Common myeloid progenitor, CD34-positive (primary cell): ENCODE results near the gene KIAA1191.

Experiments used
- CTCF ChIA-PET: fragments of 350-600 bp; sonication (Branson Sonifier 250); formaldehyde crosslinking; loops from one replicate; lab custom pipeline; 2021; ENCODE audit warnings: antibody characterized with exemption; lab: Charles Lee
- POLR2A ChIA-PET: fragments of 350-600 bp; sonication (Branson Sonifier 250); formaldehyde crosslinking; loops from one replicate; lab custom pipeline; 2021; ENCODE audit warnings: antibody characterized with exemption; lab: Charles Lee
- DNase-seq, 3 donors: peaks; one replicate each; pipeline versions ENCODE4 v3.0.0 to v3.0.0-alpha.2; 2013
- H3K27ac ChIP-seq, 2 experiments: 1 replicate in 1 of 2; 2 replicates in 1 of 2; pipeline ENCODE4 v1.7.0; 2013; ENCODE audit warnings: inconsistent platforms in 2 of 2, low read length in 2 of 2, mild to moderate bottlenecking in 2 of 2, low read depth in 1 of 2, moderate library complexity in 1 of 2; ENCODE audit not compliant: severe bottlenecking in 2 of 2, insufficient read depth in 1 of 2, poor library complexity in 1 of 2
- H3K27me3 ChIP-seq, 5 experiments: replicated peaks in 2 of 5; 1 replicate in 3 of 5; 2 replicates in 2 of 5; pipeline versions ENCODE4 v1.6.1 to v1.7.0; 2013; ENCODE audit warnings: low read length in 4 of 5, mild to moderate bottlenecking in 2 of 5, moderate library complexity in 2 of 5, inconsistent platforms in 1 of 5; ENCODE audit not compliant: insufficient read depth in 5 of 5, control insufficient read depth in 4 of 5
- H3K36me3 ChIP-seq, 4 experiments: 1 replicate in 2 of 4; 2 replicates in 2 of 4; pipeline versions ENCODE4 v1.6.1 to v1.7.0; 2013; ENCODE audit warnings: low read length in 3 of 4, control low read depth in 1 of 4, mild to moderate bottlenecking in 1 of 4; ENCODE audit not compliant: control insufficient read depth in 4 of 4, insufficient read depth in 4 of 4
- H3K4me1 ChIP-seq, 4 experiments: 1 replicate in 3 of 4; 2 replicates in 1 of 4; pipeline versions ENCODE4 v1.6.1 to v1.7.1; 2013; ENCODE audit warnings: low read length in 3 of 4, mild to moderate bottlenecking in 3 of 4, control low read depth in 1 of 4, inconsistent platforms in 1 of 4, moderate library complexity in 1 of 4; ENCODE audit not compliant: control insufficient read depth in 4 of 4, insufficient read depth in 4 of 4; ENCODE audit errors: control extremely low read depth in 1 of 4
- H3K4me3 ChIP-seq, 7 experiments: 1 replicate in 4 of 7; 2 replicates in 3 of 7; pipeline versions ENCODE4 v1.5.1 to v1.7.0; 2013; ENCODE audit warnings: mild to moderate bottlenecking in 7 of 7, low read length in 6 of 7, moderate library complexity in 6 of 7, inconsistent platforms in 2 of 7, low read depth in 2 of 7, control low read depth in 1 of 7; ENCODE audit not compliant: insufficient read depth in 4 of 7, control insufficient read depth in 1 of 7; ENCODE audit errors: extremely low read depth in 1 of 7
- H3K9me3 ChIP-seq, 5 experiments: 1 replicate in 4 of 5; 2 replicates in 1 of 5; pipeline versions ENCODE4 v1.6.1 to v1.7.1; 2013; ENCODE audit warnings: low read length in 4 of 5, mild to moderate bottlenecking in 2 of 5, inconsistent platforms in 1 of 5, low read depth in 1 of 5, moderate library complexity in 1 of 5; ENCODE audit not compliant: control insufficient read depth in 4 of 5, insufficient read depth in 2 of 5; ENCODE audit errors: control extremely low read depth in 1 of 5
- WGBS: methylation state at CpG from one replicate; pipeline ENCODE4 v1.1.5; 2013; ENCODE audit not compliant: insufficient coverage; 5-methylcytosine and 5-hydroxymethylcytosine counted together

KIAA1191 gene

GRCh38 chr5:176341325-176342157 is 20.0 kb downstream of the KIAA1191 start:
- H3K27me3 ChIP-seq: no peaks in the 10 kb centered on the region
- H3K36me3 ChIP-seq: peaks cover 5 to 49% (median 29%) of the 10 kb centered on the region in 4 experiments
- DNase-seq: no peak
- ChIA-PET POLR2A (no interaction called here), CTCF (interaction anchor here (0.6 to 0.7 kb wide), 2 partner anchors 9 to 201 kb away, joined by 3 read pairs; no protein-coding TSS in a partner anchor)
- no peak overlapping the region for H3K27ac ChIP-seq
- no peaks in the 10 kb centered on the region for H3K4me1 ChIP-seq
- 86% methylated on average over 2 of the region's 2 CpGs for WGBS
- H3K9me3 ChIP-seq: no peaks in the 10 kb centered on the region
- no peak overlapping the region for H3K4me3 ChIP-seq

- H3K9me3 ChIP-seq: peaks cover 0 to 3% (median 2%) of the 10 kb centered on the region in 5 experiments
- H3K27me3 ChIP-seq: no peaks in the 10 kb centered on the region
- no peak overlapping the region for H3K4me3 ChIP-seq
- no peak overlapping the region for H3K27ac ChIP-seq
- H3K4me1 ChIP-seq: no peaks in the 10 kb centered on the region
- ChIA-PET POLR2A (interaction anchor here (0.7 kb wide), 1 partner anchor 771 kb away, joined by 3 read pairs; no protein-coding TSS in a partner anchor), CTCF (interaction anchor here (1.7 kb wide), 1 partner anchor 10 kb away, joined by 4 read pairs; no protein-coding TSS in a partner anchor)
- 100% methylated on average over 2 of the region's 5 CpGs for WGBS
- H3K36me3 ChIP-seq: peaks cover 3 to 38% (median 22%) of the 10 kb centered on the region in 4 experiments
- DNase-seq: no peak
These were observed 22.3 kb downstream of the KIAA1191 start for GRCh38 chr5:176339304-176339703.

- Histone ChIP-seq H3K36me3 (peaks cover 3 to 40% (median 23%) of the 10 kb centered on the region in 4 experiments), H3K4me3 (no peak overlapping the region), H3K4me1 (no peaks in the 10 kb centered on the region), H3K27ac (no peak overlapping the region), H3K27me3 (no peaks in the 10 kb centered on the region), H3K9me3 (peaks cover 0 to 13% (median 5%) of the 10 kb centered on the region in 5 experiments)
- ChIA-PET POLR2A (no interaction called here), CTCF (no interaction called here)
- no peak for DNase-seq
- WGBS: 100% methylated on average over 1 of the region's 1 CpG
These were observed 23.7 kb downstream of the KIAA1191 start for GRCh38 chr5:176337913-176338312.

- POLR2A ChIA-PET: no interaction called here
- no peak for DNase-seq
- Histone ChIP-seq H3K36me3 (peaks cover 2 to 34% (median 17%) of the 10 kb centered on the region in 4 experiments), H3K4me3 (peak overlapping the region in 1 of 7 experiments; percentile 42), H3K27ac (no peak overlapping the region), H3K27me3 (no peaks in the 10 kb centered on the region), H3K9me3 (peaks cover 0 to 13% (median 5%) of the 10 kb centered on the region in 5 experiments), H3K4me1 (no peaks in the 10 kb centered on the region)
- CTCF ChIA-PET: no interaction called here
These were observed 27.4 kb downstream of the KIAA1191 start for GRCh38 chr5:176334031-176334770.

GRCh38 chr5:176320577-176320976 is 41.0 kb downstream of the KIAA1191 start:
- no peak overlapping the region for H3K4me3 ChIP-seq
- DNase-seq: no peak
- POLR2A ChIA-PET: interaction anchor here (0.6 kb wide), 1 partner anchor 41 kb away, joined by 3 read pairs; no protein-coding TSS in a partner anchor
- H3K4me1 ChIP-seq: no peaks in the 10 kb centered on the region
- CTCF ChIA-PET: no interaction called here
- no CpG with 5 or more reads among the region's 3 CpGs for WGBS
- H3K27me3 ChIP-seq: no peaks in the 10 kb centered on the region
- H3K27ac ChIP-seq: no peak overlapping the region
- H3K9me3 ChIP-seq: no peaks in the 10 kb centered on the region
- H3K36me3 ChIP-seq: peaks cover 4 to 27% (median 18%) of the 10 kb centered on the region in 4 experiments

GRCh38 chr5:176319827-176320554 is 41.6 kb downstream of the KIAA1191 start:
- no peaks in the 10 kb centered on the region for H3K27me3 ChIP-seq
- H3K36me3 ChIP-seq: peaks cover 8 to 31% (median 21%) of the 10 kb centered on the region in 4 experiments
- H3K4me1 ChIP-seq: no peaks in the 10 kb centered on the region
- H3K4me3 ChIP-seq: no peak overlapping the region
- peak; percentile 7 to 31 (median 25) for DNase-seq
- 96% methylated on average over 5 of the region's 9 CpGs for whole genome bisulfite sequencing
- no peaks in the 10 kb centered on the region for H3K9me3 ChIP-seq
- POLR2A ChIA-PET: no interaction called here
- CTCF ChIA-PET: no interaction called here
- no peak overlapping the region for H3K27ac ChIP-seq
